HepG2 (cell line): ENCODE data around the gene CRYBB2. TPM values are rescaled to one million over a fixed set of nuclear protein-coding genes. Genes with fewer than 3 reads are reported as not detected.
A peak's percentile ranks its signal among the peaks of the same experiment; 100 is the strongest.

ENCODE experiments used
- ATAC-seq: fragments of 200-7000 bp; cut with Tn5 transposase; 3 replicates; pipeline ENCODE4 v1.9.1; 2020; ENCODE audit warnings: mild to moderate bottlenecking, moderate library complexity
- BruUV-seq: library from RNA; stranded (reverse); fragments of 400-500 nt; replicated peaks from 2 replicates; lab custom pipeline; 2021; lab: Mats Ljungman, UMichigan
- CTCF ChIA-PET: fragments of 300-600 bp; formaldehyde crosslinking; extraction: SDS; loops from one replicate; lab custom pipeline; 2021; ENCODE audit warnings: low total read pairs, inconsistent platforms, low intra/inter-chr PET ratio; lab: Yijun Ruan, JAX
- POLR2A ChIA-PET: fragments of 350-600 bp; sonication (Branson Sonifier 250); formaldehyde crosslinking; loops from one replicate; lab custom pipeline; 2020; ENCODE audit warnings: antibody characterized with exemption, inconsistent platforms; lab: Yijun Ruan, JAX
- DNase-seq: peaks from one replicate; pipeline ENCODE4 v3.0.0-alpha.2; 2015; ENCODE audit warnings: low spot score
- FAIRE-seq: peaks from 3 replicates; lab custom pipeline; 2011; peaks lifted over from hg19 to GRCh38; lab: Jason Lieb, UNC
- H2AFZ ChIP-seq: one replicate; pipeline ENCODE4 v1.6.1; 2011; ENCODE audit warnings: low read length, inconsistent platforms
- H3K27ac ChIP-seq: fragments of 300-600 bp; 3 replicates; pipeline ENCODE4 v1.8.0; 2011; ENCODE audit warnings: mixed run types, mild to moderate bottlenecking, mixed read lengths, low read length, inconsistent platforms; ENCODE audit not compliant: insufficient read depth; ENCODE audit errors: extremely low read length
- H3K27me3 ChIP-seq, 2 experiments: fragments of 200-600 bp in 1 of 2; 2 replicates in 1 of 2; 3 replicates in 1 of 2; pipeline versions ENCODE4 v1.6.0 to v1.8.0; 2011; ENCODE audit warnings: low read length in 2 of 2, mild to moderate bottlenecking in 2 of 2, moderate library complexity in 2 of 2, inconsistent platforms in 1 of 2; ENCODE audit not compliant: insufficient read depth in 2 of 2, control insufficient read depth in 1 of 2
- H3K36me3 ChIP-seq, 2 experiments: fragments of 200-600 bp in 1 of 2; replicated peaks in 1 of 2; 2 replicates in 1 of 2; 3 replicates in 1 of 2; pipeline versions ENCODE4 v1.5.1 to v1.8.0; 2011; ENCODE audit warnings: low read length in 2 of 2, inconsistent platforms in 1 of 2; ENCODE audit not compliant: insufficient read depth in 2 of 2, control insufficient read depth in 1 of 2
- H3K4me1 ChIP-seq: 2 replicates; pipeline ENCODE4 v1.5.1; 2012; ENCODE audit warnings: low read length, inconsistent platforms; ENCODE audit not compliant: insufficient read depth
- H3K4me2 ChIP-seq: 2 replicates; pipeline ENCODE4 v1.6.0; 2011; ENCODE audit warnings: low read depth, low read length, inconsistent platforms
- H3K4me3 ChIP-seq, 3 experiments: fragments of 200-600 bp in 1 of 3; sonication (generic), shearing (Covaris generic) in 1 of 3; replicated peaks in 1 of 3; 2 replicates each; pipeline ENCODE4 v1.5.1; 2011 to 2016; ENCODE audit warnings: low read length in 3 of 3, inconsistent platforms in 2 of 3, low read depth in 2 of 3, mild to moderate bottlenecking in 2 of 3, control low read depth in 1 of 3, mixed read lengths in 1 of 3; ENCODE audit not compliant: insufficient read depth in 1 of 3
- H3K79me2 ChIP-seq: one replicate; pipeline ENCODE4 v1.6.1; 2011; ENCODE audit warnings: low read length, inconsistent platforms; ENCODE audit not compliant: insufficient read depth
- H3K9ac ChIP-seq: 2 replicates; pipeline ENCODE4 v1.6.0; 2011; ENCODE audit warnings: mild to moderate bottlenecking, low read depth, low read length, inconsistent platforms; ENCODE audit not compliant: insufficient read depth
- H3K9me3 ChIP-seq: 2 replicates; pipeline ENCODE4 v1.5.1; 2012; ENCODE audit warnings: mild to moderate bottlenecking, low read length
- H4K20me1 ChIP-seq: 2 replicates; pipeline ENCODE4 v1.6.0; 2011; ENCODE audit warnings: inconsistent platforms, mild to moderate bottlenecking, low read length, moderate library complexity; ENCODE audit not compliant: insufficient read depth
- ATF7 ChIP-seq, 2 experiments: fragments of 450-650 bp in 1 of 2; sonication (generic) in 1 of 2; formaldehyde crosslinking in 1 of 2; IDR thresholded peaks; 2 replicates each; pipeline versions ENCODE4 v1.4.0 to v1.6.1; 2016 to 2020; ENCODE audit warnings: antibody characterized with exemption in 1 of 2, mild to moderate bottlenecking in 1 of 2, missing genetic modification reagents in 1 of 2
- POLR2AphosphoS2 ChIP-seq: IDR thresholded peaks from 2 replicates; pipeline ENCODE4 v1.6.1; 2011; ENCODE audit warnings: low read depth, low read length, improper control_type of control experiment
- ZNF768 ChIP-seq: sonication (generic); formaldehyde crosslinking; IDR thresholded peaks from 2 replicates; pipeline ENCODE4 v1.4.0; 2020; ENCODE audit warnings: missing genetic modification reagents
- WGBS: methylation state at CpG from one replicate; pipeline ENCODE4 v1.1.6; 2017; ENCODE audit warnings: low lambda C conversion rate; 5-methylcytosine and 5-hydroxymethylcytosine counted together
- in situ Hi-C: cut with HindIII; loops from 2 replicates; pipeline ENCODE4 v1.10.0; 2017; ENCODE audit warnings: low pct_unique_long_range_greater_than_20kb; ENCODE audit not compliant: extremely low pct_ligation_motif_present
- intact Hi-C: fragments of 100-400 bp; cut with micrococcal nuclease; formaldehyde crosslinking; loops from one replicate; pipeline ENCODE4 v1.10.0; 2022; ENCODE audit not compliant: unreplicated experiment
- polyA plus RNA-seq, 8 experiments: library from polyadenylated mRNA; depleted of rRNA in 3 of 8; stranded (reverse) in 7 of 8; unstranded in 1 of 8; fragments of >200 nt; fragmentation: Illumina TruSeq in 4 of 8; extraction: Trizol in 4 of 8; gene quantifications; 2 replicates each; pipeline versions ENCODE4 v1.2.1 to v1.2.3, GENCODE V29; 2011 to 2016; ENCODE audit warnings: low read depth in 4 of 8, missing spikeins in 1 of 8, mixed read lengths in 1 of 8; ENCODE audit not compliant: insufficient read depth in 1 of 8
- total RNA-seq, 5 experiments: library from RNA; depleted of rRNA; stranded (reverse); fragments of >200 nt; fragmentation: Illumina TruSeq; extraction: Trizol; gene quantifications; 2 replicates each; pipeline ENCODE4 v1.2.3, GENCODE V29; 2016; ENCODE audit warnings: low read depth in 1 of 5
- TF ChIP-seq, protein P1 (sequence below): sonication (generic); formaldehyde crosslinking; IDR thresholded peaks from 2 replicates; pipeline ENCODE4 v1.8.0; 2023; ENCODE audit warnings: mild to moderate bottlenecking, missing genetic modification reagents

The CRYBB2 gene
- total and polyA plus RNA-seq, 2 of the 13 experiments (the other 11 are each of a cell fraction or from before 2014, with no cell fraction given): 0.11 to 0.18 TPM

GRCh38 chr22:25174156-25174887 is 45.1 kb upstream of the CRYBB2 start:
- ATAC-seq: no peak
- peaks cover 13% of the 10 kb centered on the region for H3K4me1 ChIP-seq
- H2AFZ ChIP-seq: no peak overlapping the region
- no peak overlapping the region for H3K4me2 ChIP-seq
- POLR2A ChIA-PET: no interaction called here
- WGBS: 96% methylated on average over 12 of the region's 13 CpGs
- no peaks in the 10 kb centered on the region for H3K79me2 ChIP-seq
- no TSS peak for BruUV-seq
- CTCF ChIA-PET: no interaction called here
- in situ Hi-C loops (loop anchor here (5.0 kb wide), 1 partner anchor 92 kb away; no protein-coding TSS in a partner anchor), intact Hi-C loops (no loop called here)
- no peak for FAIRE-seq
- no peak overlapping the region for H3K4me3 ChIP-seq
- H3K9ac ChIP-seq: no peak overlapping the region
- DNase-seq: no peak
- H3K27me3 ChIP-seq: no peaks in the 10 kb centered on the region
- no peaks in the 10 kb centered on the region for H4K20me1 ChIP-seq
- TF ChIP-seq ZNF768 (CRISPR knock-in tag): peak; percentile 51; the same call in 1 of the 2 replicates
- TF ChIP-seq, protein P1, sequence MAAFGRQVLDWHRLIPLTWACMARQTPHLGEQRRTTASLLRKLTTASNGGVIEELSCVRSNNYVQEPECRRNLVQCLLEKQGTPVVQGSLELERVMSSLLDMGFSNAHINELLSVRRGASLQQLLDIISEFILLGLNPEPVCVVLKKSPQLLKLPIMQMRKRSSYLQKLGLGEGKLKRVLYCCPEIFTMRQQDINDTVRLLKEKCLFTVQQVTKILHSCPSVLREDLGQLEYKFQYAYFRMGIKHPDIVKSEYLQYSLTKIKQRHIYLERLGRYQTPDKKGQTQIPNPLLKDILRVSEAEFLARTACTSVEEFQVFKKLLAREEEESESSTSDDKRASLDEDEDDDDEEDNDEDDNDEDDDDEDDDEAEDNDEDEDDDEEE (CRISPR knock-in tag): no peak
- H3K27ac ChIP-seq: no peak overlapping the region
- H3K36me3 ChIP-seq: peaks cover 20 to 58% of the 10 kb centered on the region in 2 experiments
- H3K9me3 ChIP-seq: no peaks in the 10 kb centered on the region

DNA sequence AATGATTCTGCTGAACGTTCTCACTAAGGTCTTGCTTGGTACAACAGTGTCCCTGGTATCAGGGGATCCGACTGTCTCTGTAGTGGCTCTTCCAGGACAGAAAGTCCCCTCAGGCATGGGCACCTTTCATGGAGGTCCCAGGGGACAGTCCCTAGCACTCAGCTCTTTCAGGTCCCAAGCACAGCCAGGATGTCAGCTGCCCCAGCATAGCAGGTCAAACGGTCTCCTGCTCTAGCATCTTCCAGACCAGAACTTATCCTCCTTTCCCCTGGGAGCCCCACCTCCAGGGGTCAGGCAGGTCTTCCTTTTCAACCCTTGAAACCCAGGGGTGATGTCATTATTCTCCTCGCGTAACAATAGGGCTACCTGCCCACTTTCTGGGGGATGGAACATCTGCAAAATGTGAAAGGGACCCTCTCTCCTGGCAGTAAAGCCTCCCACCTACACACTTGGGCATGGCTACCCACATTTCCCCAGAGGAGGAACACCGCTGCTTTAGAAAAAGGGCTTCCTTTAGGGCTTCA is 44.5 kb upstream of the CRYBB2 start:
- H3K36me3 ChIP-seq: peaks cover 21 to 64% of the 10 kb centered on the region in 2 experiments
- intact Hi-C loops: no loop called here
- CTCF ChIA-PET: no interaction called here

More for the DNA sequence above, 44.5 kb upstream of the CRYBB2 start:
- ATAC-seq (no peak), FAIRE-seq (no peak), DNase-seq (no peak)
- no peaks in the 10 kb centered on the region for H3K9me3 ChIP-seq
- no peaks in the 10 kb centered on the region for H3K79me2 ChIP-seq
- no TSS peak for BruUV-seq
- no peak overlapping the region for H3K4me2 ChIP-seq
- H3K27ac ChIP-seq: no peak overlapping the region
- no peak overlapping the region for H2AFZ ChIP-seq
- in situ Hi-C loops: loop anchor here (5.0 to 25.0 kb wide), 2 partner anchors 93 to 238 kb away; partner anchors contain the start of gene LHFPL7
- no peaks in the 10 kb centered on the region for H4K20me1 ChIP-seq
- 92% methylated on average over 5 of the region's 6 CpGs for WGBS
- TF ChIP-seq POLR2AphosphoS2: no peak
- peak; percentile 50 for TF ChIP-seq ATF7 (IDR thresholded peaks at IDR 0.05)
- no peak for TF ChIP-seq ATF7 (CRISPR knock-in tag; IDR thresholded peaks at IDR 0.05)
- H3K9ac ChIP-seq: no peak overlapping the region
- no peak overlapping the region for H3K4me3 ChIP-seq
- POLR2A ChIA-PET: no interaction called here
- no peaks in the 10 kb centered on the region for H3K27me3 ChIP-seq
- H3K4me1 ChIP-seq: peaks cover 7% of the 10 kb centered on the region
